ENCODE data around the gene CSRP1.

The CSRP1 gene

GRCh38 chr1:201511941-201512539 is 5.1 kb upstream of the CSRP1 start:
- no peak for DNase-seq

- DNase-seq: no peak
Observed at GRCh38 chr1:201511396-201511940, 4.5 kb upstream of the CSRP1 start.

- DNase-seq: no peak
Observed at GRCh38 chr1:201510734-201511133, 3.8 kb upstream of the CSRP1 start.

GRCh38 chr1:201509601-201510374 is 2.9 kb upstream of the CSRP1 start:
- DNase-seq: no peak

DNA sequence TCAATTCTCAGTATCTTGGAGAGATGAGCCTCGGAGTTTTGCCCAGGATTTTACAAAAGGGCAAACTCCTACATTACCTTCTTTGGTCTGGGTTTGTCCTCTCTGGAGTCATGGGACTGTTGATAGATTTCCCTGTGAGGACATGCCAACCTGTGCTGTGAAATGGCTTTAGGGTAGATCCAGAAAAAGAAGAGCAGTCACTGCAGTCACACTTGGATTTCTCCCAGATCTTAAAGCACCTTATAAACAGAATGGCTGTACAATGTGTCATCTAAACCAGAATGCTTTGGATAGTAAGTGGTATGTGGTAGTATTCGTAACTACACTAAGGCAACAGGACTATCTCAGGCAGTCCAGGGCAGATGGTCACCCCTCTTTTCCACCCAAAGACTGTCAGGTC is 1.9 kb upstream of the CSRP1 start:
- DNase-seq: no peak

DNA sequence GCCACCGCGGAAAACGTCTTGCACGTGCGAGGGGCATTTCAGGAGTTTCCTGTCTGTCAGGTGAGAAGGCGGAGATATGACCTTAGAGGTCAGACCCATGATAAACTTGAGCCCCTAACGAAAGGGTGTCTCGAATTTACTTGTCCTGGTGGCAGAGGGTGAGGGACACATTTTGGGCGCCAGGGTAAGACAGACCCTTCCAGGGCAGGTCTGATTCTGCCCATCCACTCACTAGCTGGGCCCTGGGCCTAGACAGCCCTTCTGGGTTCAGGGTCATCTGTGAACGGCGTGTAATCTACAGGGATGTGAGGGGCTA is 395 bp upstream of the CSRP1 start:
- DNase-seq: no peak

DNA sequence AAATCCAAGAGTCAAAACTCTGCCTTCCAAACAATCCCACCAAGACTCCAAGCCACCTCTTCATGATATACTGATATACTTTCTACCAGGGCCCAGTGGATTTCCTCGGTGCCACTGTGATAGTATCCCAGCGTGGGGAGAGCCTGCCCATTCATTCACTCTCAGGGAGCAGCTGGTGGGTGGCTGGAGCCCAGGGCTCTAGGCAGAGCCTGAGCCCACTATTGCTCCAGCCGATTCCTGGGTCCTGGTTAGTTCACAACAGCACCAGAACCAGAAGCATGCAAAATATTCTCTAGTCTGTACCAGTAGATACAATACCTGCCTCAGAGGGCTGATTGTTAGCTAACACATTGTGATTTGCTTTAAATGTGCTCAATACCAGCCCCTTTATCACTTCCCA is 831 bp downstream of the CSRP1 start:
- DNase-seq: no peak

GRCh38 chr1:201505503-201505890 is 1.4 kb downstream of the CSRP1 start:
- no peak for DNase-seq

- no peak for DNase-seq
Observed at GRCh38 chr1:201504799-201505502, 2.0 kb downstream of the CSRP1 start.

DNA sequence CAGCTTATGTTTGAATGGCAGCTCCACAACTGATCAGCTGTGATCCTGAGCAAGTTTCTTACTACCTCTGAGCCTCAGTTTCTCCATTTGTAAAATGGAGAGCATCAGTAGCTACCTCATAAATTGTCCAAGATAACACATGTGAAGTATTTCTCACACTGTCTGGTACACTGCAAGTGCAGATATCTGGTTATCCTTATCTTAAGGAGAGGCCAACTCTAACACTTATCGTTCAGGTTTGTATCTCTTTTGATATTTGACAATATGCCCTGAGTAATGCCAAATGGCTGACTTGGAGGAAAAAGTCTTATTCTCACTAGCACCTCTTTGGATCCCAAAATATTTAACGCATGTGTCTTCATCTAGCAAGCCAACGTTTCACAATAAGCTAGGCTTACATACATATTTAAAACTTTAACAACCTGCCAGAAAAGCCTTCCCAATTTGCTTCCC is 2.7 kb downstream of the CSRP1 start:
- DNase-seq: no peak

- no peak for DNase-seq
Observed at GRCh38 chr1:201503397-201504176, 3.3 kb downstream of the CSRP1 start.

DNA sequence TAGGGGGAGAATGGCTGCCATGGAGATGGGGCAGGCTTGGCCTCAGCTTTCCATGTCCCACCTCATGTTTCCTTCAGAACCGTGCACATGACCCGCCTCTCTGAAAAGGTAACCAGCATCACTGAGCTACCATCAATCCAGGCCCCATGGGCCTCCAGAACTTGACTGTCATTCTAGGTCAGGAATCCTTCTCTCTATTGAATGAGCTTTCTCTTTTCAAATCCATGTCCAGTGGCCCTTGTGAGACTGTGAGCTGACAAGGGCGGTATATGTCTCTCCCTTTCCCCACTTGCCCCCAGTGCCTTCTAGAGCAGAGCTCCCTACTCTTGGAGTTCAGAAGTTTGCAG is 4.4 kb downstream of the CSRP1 start:
- DNase-seq: no peak

GRCh38 chr1:201501812-201502510 is 5.0 kb downstream of the CSRP1 start:
- no peak for DNase-seq

DNA sequence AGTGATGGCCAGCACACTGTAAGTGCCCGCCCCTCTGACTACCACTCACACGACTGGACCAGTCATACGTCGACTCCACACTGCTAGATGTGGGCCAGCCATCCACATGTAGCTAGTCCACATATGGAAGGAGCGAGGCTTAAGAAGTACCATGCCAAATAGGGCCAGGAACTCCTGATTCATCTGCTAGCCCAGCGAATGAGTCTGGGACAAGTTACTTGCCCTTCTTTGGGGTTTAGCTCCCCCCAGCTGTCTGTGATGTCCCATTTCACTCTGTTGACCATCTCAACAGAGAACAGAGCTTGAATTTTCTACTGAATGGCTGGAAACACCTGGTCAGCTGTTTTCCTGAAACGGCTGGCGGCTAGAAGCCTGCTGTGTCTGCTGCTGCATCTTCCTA is 5.8 kb downstream of the CSRP1 start:
- DNase-seq: no peak

- DNase-seq: no peak
Observed at GRCh38 chr1:201500670-201501120, 6.2 kb downstream of the CSRP1 start.

GRCh38 chr1:201499795-201500669 is 6.9 kb downstream of the CSRP1 start:
- DNase-seq: no peak

DNA sequence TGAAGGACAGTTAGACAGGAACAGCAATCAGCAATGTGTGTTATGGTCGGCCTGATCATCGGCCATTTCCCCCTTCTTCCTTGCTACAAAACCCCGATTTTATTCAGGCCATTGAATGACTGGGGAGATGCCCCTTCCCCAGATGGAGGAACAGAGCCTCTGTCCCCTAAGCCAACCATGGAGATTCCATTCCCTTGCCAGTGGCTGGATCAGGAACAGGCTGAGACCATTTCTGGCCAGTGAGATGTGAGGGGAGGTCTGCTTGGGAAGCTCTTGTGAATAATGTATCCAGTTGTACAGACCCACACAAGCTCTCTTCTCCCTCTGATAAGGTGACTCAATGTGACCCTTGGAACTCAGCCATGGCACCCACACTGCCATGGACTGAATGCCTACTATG is 7.7 kb downstream of the CSRP1 start:
- no peak for DNase-seq

- DNase-seq: no peak
Observed at GRCh38 chr1:201498621-201499020, 8.3 kb downstream of the CSRP1 start.

- no peak for DNase-seq
Observed at GRCh38 chr1:201497935-201498509, 8.9 kb downstream of the CSRP1 start.

DNA sequence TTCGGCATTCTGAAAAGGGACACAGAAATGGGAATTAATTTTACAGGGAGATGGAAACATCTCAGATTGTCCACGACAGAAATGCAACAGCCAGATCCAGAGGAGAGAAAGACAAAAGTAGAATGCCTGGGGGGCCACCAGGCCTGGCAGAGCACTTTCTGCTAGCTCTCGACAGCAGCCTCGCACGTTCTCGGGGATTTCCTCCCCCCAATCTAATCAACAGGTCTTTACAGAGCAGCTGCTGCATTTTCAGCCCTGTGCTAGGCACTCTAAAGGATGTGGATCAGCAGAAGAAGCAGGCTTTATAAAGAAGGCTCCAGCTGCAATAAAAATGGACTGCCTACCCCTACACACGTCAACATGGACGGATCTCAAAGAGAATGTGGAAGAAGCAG is 10.6 kb downstream of the CSRP1 start:
- no peak for DNase-seq

Data from activated naive CD4-positive, alpha-beta T cell (primary cell).